Activated T-cell treated with anti-CD3 and anti-CD28 coated beads, Interleukin-2, amount 50 U/mL, for 4 hours (primary cell): ENCODE measurements around the gene LTB. TPM values are rescaled to one million over a fixed set of nuclear protein-coding genes. Genes with fewer than 3 reads are reported as not detected.
"Not testable (repeated sequence)": the region's sequence is repeated elsewhere in the genome, so short reads cannot be mapped to it uniquely, and the experiment has no call there.

Experiments
- ATAC-seq, 2 donors: fragments of 200-7000 bp; cut with Tn5 transposase; one replicate each; pipeline ENCODE4 v1.10.0; 2021
- DNase-seq: peaks from one replicate; pipeline ENCODE4 v3.0.0-alpha.2; 2020
- H3K27me3 Mint-ChIP-seq: one replicate; pipeline ENCODE4 v1.8.0; 2021; ENCODE audit warnings: low read depth, mixed read lengths
- H3K36me3 Mint-ChIP-seq: one replicate; pipeline ENCODE4 v1.8.0; 2022; ENCODE audit warnings: mixed read lengths; ENCODE audit not compliant: insufficient read depth
- H3K4me1 Mint-ChIP-seq: one replicate; pipeline ENCODE4 v1.8.0; 2021; ENCODE audit warnings: low read depth, mixed read lengths
- H3K4me3 Mint-ChIP-seq: one replicate; pipeline ENCODE4 v1.8.0; 2021; ENCODE audit warnings: mild to moderate bottlenecking, moderate library complexity, mixed read lengths
- H3K9me3 Mint-ChIP-seq: one replicate; pipeline ENCODE4 v1.8.0; 2021; ENCODE audit warnings: mixed read lengths
- total RNA-seq, 3 donors: library from RNA; stranded (reverse); gene quantifications; one replicate each; pipeline ENCODE4 v1.2.1, GENCODE V29; 2021

LTB gene
- total RNA-seq, 3 donors from 2014 or later = 161 to 210 (median 186) TPM

DNA sequence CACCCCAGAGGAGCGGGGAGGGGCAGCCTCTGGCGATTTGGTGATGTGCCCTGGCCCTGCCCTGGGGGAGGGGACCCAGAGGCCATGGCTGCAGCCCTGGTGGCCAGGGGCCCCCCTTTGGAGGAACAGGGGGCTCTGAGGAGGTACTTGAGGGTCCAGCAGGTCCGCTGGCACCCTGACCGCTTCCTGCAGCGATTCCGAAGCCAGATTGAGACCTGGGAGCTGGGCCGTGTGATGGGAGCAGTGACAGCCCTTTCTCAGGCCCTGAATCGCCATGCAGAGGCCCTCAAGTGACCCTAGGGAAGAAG, 24.0 kb downstream of the LTB start:
- peaks cover 28% of the 10 kb centered on the region for H3K36me3 Mint-ChIP-seq
- ATAC-seq = no peak

DNA sequence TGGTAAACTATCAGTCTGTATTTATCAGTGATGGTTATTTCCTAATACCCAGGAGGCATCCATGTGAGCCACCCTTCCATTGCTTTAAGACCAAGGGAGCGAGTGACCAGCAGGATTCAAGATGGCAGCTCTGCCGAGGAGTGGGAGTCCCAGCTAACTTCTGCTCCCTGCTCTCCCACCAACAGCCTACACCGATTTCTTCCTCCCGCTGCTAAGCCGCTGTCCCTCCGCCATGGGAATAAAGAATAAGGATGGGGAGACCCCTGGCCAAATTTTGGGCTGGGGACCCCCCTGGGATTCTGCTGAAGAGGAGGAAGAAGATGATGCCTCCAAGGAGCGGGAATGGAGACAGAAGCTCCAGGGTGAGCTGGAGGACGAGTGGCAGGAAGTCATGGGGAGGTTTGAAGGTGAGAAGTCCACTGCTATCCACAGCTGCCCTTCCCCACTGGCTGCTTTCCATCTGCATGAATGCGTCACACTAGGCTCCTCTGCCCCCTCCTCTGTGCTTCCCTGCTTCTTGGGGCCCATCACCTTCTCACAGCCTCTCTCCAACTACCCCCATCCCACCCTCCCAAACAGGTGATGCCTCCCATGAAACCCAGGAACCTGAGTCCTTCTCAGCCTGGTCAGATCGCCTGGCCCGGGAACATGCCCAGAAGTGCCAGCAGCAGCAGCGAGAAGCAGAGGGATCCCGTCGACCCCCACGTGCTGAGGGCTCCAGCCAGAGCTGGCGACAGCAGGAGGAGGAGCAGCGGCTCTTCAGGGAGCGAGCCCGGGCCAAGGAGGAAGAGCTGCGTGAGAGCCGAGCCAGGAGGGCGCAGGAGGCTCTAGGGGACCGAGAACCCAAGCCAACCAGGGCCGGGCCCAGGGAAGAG, 24.5 kb downstream of the LTB start:
- Mint-ChIP-seq H3K4me3 (peak overlapping the region; percentile 67), H3K4me1 (peaks cover 70% of the 10 kb centered on the region), H3K9me3 (no peaks in the 10 kb centered on the region), H3K36me3 (peaks cover 24% of the 10 kb centered on the region), H3K27me3 (no peaks in the 10 kb centered on the region)
- DNase-seq (no peak), ATAC-seq (no peak)

More for the DNA sequence above, 24.0 kb downstream of the LTB start:
- Mint-ChIP-seq H3K27me3 (no peaks in the 10 kb centered on the region), H3K4me1 (peaks cover 74% of the 10 kb centered on the region), H3K4me3 (peak overlapping the region; percentile 67), H3K9me3 (no peaks in the 10 kb centered on the region)
- DNase-seq = no peak

DNA sequence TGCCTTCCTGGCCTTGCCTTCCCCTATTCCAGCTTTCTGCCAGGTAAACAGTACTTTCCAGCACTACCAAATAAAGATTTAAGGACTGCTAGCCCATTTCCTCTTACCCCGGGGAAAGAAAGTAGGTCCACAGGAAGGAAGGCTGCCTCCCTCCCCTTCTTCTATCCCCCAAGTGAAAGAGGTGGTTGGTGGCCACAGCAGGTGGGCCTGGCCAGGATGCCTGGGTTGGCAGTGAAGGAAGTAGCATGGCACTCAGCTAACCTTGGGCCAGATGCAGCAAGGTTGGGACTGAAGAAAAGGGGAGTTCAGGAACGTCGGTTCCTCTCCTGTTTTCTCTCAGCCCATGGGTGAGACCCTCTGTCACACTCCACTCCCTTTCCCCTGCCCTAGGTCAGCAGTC, 25.9 kb downstream of the LTB start:
- Mint-ChIP-seq H3K36me3 (peaks cover 22% of the 10 kb centered on the region), H3K27me3 (no peaks in the 10 kb centered on the region), H3K9me3 (no peaks in the 10 kb centered on the region), H3K4me1 (peaks cover 63% of the 10 kb centered on the region), H3K4me3 (no peak overlapping the region)
- ATAC-seq (no peak), DNase-seq (no peak)

DNA sequence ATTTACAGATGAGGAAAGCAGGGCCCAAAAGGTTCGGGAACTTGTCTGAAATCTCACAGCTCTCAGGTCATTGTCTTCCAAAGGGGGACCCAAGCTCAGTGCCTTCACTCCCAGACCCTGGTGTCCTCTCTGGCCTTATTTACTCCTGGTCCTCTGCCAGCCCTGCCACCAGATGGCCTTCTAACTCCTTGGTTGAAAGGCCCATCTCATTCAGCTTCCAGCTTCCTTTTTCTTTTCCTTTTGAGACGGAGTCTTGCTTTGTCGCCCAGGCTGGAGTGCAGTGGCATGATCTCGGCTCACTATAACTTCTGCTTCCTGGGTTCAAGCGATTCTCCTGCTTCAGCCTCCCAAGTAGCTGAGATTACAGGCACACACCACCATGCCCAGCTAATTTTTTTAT, 30.9 kb downstream of the LTB start:
- ATAC-seq = peak in 1 of 2 donors; percentile 23

DNA sequence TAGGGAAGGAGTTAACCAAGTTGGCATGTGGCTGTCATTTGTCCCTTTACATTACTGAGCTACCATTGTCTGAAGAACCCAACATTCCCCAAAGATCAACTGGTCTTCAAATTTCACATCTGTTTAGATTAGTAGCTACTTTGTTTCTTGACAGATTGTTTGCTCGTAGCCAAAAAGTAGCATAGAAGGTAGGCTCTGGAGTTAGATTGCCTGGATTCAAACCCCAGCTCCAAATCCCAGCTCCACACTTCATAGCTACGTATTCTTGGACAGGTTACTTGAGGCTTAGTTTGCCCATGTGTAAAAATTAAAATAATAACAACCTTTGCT, 33.7 kb downstream of the LTB start:
- no peak for ATAC-seq
- Mint-ChIP-seq H3K4me3 (peak overlapping the region; percentile 91), H3K4me1 (peaks cover 33% of the 10 kb centered on the region), H3K27me3 (no peaks in the 10 kb centered on the region), H3K36me3 (peaks cover 2% of the 10 kb centered on the region), H3K9me3 (no peaks in the 10 kb centered on the region)
- DNase-seq = no peak

More for the DNA sequence above, 30.9 kb downstream of the LTB start:
- H3K4me1 Mint-ChIP-seq = peaks cover 41% of the 10 kb centered on the region
- H3K9me3 Mint-ChIP-seq, H3K36me3 Mint-ChIP-seq, H3K27me3 Mint-ChIP-seq: not testable (repeated sequence)
- H3K4me3 Mint-ChIP-seq = peak overlapping the region; percentile 53
- peak; percentile 58 for DNase-seq

DNA sequence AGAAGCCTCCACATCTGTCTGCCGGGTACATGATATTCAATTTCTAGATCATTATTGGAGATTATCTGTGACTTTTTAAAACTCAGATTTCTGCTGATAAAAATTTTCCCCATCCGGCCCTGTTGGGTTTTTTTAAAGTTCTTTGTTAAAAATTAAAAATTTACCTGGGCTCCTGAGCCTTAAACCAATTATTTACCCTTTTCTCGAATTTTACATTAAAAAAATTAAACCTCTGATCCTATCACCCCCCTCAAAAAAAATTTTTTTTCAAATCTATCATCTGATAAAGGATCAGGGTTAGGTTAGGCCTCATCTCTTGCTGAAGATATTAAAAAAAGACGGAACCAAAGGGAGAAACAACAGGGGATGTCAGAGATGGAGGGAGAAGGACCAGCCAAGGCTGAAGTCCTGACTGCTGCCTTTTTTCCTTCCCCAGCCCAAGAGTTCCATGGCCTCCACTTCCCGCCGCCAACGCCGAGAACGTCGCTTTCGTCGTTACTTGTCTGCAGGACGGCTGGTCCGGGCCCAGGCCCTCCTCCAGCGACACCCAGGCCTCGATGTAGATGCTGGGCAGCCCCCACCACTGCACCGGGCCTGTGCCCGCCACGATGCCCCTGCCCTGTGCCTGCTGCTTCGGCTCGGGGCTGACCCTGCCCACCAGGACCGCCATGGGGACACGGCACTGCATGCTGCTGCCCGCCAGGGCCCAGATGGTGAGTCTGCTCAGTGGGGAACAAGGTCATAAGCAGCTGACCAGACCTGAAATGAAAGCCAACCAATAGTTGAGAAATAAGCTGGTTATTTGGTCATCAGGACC, 34.3 kb downstream of the LTB start:
- peaks cover 2% of the 10 kb centered on the region for H3K36me3 Mint-ChIP-seq
- peaks cover 34% of the 10 kb centered on the region for H3K4me1 Mint-ChIP-seq
- H3K4me3 Mint-ChIP-seq = peak overlapping the region; percentile 91
- ATAC-seq (no peak), DNase-seq (no peak)
- H3K27me3 Mint-ChIP-seq = no peaks in the 10 kb centered on the region
- no peaks in the 10 kb centered on the region for H3K9me3 Mint-ChIP-seq

DNA sequence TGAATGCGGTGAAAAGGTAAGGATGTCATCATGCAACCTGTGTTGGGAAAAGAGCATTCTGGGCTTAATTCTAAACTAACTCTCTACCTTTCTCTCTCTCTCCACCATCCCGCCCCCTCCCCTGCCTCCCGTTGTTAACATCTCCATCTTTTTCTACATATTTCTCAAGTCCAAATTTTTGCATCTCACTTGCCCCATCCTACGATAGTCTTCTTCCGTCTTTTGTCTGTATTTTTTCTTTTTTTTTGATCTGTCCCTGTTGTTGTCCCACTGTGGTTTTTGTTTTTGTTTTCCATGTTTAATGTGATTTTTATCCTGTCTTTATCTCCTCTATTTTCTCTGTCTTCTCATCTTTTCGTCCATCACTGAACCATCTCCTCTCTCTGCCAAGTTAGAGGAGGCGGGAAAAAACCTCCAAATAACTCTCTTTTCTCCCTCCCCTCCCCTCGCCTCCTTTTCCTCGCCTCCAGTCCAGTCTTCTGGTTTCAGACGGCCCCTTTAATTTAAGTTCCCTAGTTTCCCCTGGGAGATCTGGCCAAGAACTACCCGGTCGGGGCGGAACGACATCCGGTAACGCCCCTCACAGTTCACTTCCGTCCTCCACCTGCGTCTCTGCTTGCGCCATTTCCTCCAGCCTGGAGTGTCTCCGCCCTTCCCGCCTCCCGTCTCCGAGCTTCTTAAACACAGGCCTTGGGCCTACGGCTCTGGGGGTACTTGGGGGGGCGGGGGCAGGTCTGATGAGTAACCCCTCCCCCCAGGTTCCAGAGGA, 35.1 kb downstream of the LTB start, which contains the start of gene NFKBIL1:
TSS of gene NFKBIL1 (plus strand) at position 651 of the 769 bp plus-strand sequence. CDS start at position 738, 87 bp downstream.
- Mint-ChIP-seq H3K9me3 (no peaks in the 10 kb centered on the region), H3K4me3 (peak within 1 kb of the TSS; percentile 91), H3K27me3 (no peaks in the 10 kb centered on the region), H3K36me3 (peaks cover 2% of the 10 kb centered on the region), H3K4me1 (peaks cover 37% of the 10 kb centered on the region)
- peak; percentile 85 for DNase-seq
- ATAC-seq = peak; percentile 88 to 89

DNA sequence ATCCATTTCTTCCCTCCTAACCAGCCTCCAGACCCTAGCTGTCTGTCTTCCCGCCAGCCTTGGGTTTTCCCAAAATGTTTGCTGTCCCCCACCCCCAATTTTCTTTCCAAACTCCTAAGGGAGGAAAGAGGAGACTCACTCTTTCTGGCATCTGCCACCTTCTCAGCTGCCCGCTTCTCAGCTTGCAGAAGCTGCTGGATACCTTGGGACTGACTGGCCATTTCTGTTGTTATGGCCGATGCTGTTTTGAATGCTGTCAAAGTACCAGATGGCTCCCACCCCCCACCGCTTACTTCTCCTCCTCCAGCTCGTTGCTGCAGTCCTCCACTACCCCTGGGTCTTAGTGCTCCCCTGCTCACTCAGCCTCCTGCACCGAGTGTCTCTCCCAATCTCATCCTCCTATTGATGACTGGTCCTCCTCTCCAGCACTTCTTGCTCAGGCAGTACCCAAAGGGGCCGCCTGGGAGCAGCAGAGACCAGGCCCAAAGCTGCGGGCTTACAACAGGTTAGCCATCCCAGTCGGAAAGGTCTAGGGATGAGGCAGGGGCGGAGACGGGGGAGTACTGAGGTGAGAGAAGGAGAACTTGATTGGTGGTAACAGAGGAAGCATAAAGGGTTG, 35.8 kb downstream of the LTB start, which contains the start of gene ATP6V1G2:
TSS of gene ATP6V1G2 (minus strand) at position 270 of the 619 bp plus-strand sequence. CDS start at position 221, 49 bp downstream.
- Mint-ChIP-seq H3K36me3 (peaks cover 1% of the 10 kb centered on the region), H3K27me3 (no peaks in the 10 kb centered on the region), H3K4me3 (peak within 1 kb of the TSS; percentile 91), H3K4me1 (peaks cover 36% of the 10 kb centered on the region), H3K9me3 (no peaks in the 10 kb centered on the region)
- ATAC-seq = peak; percentile 60 to 61
- DNase-seq = peak; percentile 78

DNA sequence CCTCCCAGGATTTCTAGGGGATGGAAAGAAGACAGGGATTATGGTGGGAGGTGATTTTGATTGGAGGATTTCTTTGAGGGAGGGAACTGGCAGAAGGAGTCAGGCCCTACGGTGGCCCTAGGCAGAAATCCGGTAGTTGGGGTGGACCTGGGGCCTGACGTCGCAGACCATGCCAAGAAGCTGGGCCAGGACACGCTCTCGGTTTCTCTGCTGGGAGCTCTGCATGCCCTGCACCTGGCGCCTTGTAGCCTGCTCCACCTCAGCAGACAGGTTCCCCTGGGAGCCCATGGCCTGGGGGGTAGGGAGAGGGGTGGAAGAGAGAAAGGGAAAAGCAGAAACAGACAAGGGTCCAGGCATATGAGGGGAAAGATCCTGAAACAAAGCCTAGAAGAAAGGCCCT, 36.9 kb downstream of the LTB start:
- no peaks in the 10 kb centered on the region for H3K9me3 Mint-ChIP-seq
- no peak for ATAC-seq
- H3K27me3 Mint-ChIP-seq = no peaks in the 10 kb centered on the region
- DNase-seq = no peak
- no peak overlapping the region for H3K4me3 Mint-ChIP-seq
- H3K36me3 Mint-ChIP-seq = peaks cover 10% of the 10 kb centered on the region
- H3K4me1 Mint-ChIP-seq = peaks cover 38% of the 10 kb centered on the region

DNA sequence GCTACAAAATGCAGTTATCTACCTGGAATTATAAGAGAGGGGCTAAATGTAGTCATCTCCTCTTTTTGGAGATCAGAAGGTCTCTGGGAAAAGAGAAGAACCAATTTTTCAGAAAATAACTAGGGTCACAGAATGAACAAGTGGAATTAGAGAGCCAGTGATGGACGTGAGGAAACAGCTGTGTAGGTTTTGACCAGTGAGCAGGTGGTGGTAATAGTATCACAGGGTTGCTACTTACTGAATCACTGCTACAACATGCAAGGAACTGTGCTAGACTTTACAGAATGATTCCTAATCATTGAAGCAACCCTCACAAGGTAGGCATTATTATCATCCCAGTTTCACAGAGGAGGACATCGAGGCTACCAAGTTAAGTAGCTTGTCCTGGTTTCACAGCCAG, 37.5 kb downstream of the LTB start:
- H3K4me1 Mint-ChIP-seq = peaks cover 44% of the 10 kb centered on the region
- H3K27me3 Mint-ChIP-seq = no peaks in the 10 kb centered on the region

DNA sequence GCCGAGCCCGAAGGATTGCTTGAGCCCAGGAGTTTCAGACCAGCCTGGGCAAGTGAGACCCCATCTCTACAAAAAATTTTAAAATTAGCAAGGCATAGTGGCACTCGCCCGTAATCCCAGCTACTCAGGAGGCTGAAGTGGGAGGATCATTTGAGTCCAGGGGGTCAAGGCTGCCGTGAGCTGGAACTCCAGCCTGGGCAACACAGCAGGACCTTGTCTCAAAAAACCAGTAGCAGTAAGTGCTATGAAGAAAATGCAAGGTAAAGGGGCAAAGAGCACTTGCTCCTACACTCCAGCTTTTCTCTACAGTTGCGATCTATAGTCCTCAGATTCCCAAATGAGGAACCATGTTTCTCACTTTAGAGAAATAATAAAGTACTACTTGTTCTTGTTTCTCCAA, 38.6 kb downstream of the LTB start:
- peaks cover 52% of the 10 kb centered on the region for H3K4me1 Mint-ChIP-seq
- H3K9me3 Mint-ChIP-seq = no peaks in the 10 kb centered on the region

More for the DNA sequence above, 37.5 kb downstream of the LTB start:
- H3K9me3 Mint-ChIP-seq = no peaks in the 10 kb centered on the region
- DNase-seq (no peak), ATAC-seq (no peak)
- H3K36me3 Mint-ChIP-seq = peaks cover 16% of the 10 kb centered on the region
- no peak overlapping the region for H3K4me3 Mint-ChIP-seq

DNA sequence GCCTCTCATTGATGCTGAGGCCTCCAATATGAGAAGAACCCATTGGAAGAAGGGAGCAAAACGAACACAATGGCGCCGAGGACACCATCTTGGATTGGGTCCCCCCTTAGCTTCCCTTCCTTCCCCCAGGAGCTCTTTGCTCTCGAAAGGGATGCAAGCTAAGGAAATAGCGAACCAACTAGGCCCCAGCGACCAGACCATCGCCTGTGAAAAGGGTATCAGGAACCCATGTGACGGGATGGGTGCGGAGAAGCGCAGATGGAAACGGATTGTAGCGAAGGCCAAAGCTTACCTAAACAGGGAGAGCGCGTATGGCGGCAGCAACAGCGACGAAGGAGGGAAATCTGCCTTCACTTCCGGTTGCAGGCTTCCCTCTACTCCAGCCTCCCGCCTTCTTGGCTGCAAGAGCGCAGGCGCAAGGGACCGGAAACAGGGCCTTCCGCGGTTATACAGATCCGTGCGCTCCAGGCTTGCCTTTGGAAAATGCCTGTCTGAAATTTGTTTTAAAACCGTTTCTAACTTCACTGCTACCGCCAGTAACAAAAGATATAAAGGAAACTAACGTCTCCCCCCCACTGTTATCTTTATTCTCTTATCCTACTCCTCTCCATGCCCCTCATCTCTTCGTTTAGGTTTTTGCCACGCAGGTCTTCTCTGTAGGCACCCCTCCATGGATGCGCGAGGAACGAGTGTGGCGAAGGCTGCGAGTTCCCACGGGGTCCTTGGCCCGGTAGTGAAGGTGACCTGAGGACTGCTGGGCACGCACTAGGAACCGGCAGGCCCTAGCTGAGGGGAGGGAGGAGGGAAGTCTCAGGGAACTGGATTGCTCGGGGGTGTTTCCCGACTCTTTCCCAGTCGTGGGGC, 40.3 kb downstream of the LTB start, which contains the start of gene DDX39B:
TSS of gene DDX39B (minus strand) at position 346 of the 864 bp plus-strand sequence. CDS start 1,471 bp downstream, outside the sequence.
- Mint-ChIP-seq H3K4me1 (peaks cover 47% of the 10 kb centered on the region), H3K4me3 (peak within 1 kb of the TSS; percentile 96), H3K27me3 (no peaks in the 10 kb centered on the region), H3K36me3 (peaks cover 36% of the 10 kb centered on the region), H3K9me3 (no peaks in the 10 kb centered on the region)
- DNase-seq = peak; percentile 89
- ATAC-seq = peak; percentile 82 to 84

More for the DNA sequence above, 38.6 kb downstream of the LTB start:
- peak overlapping the region; percentile 96 for H3K4me3 Mint-ChIP-seq
- H3K27me3 Mint-ChIP-seq = no peaks in the 10 kb centered on the region
- peaks cover 27% of the 10 kb centered on the region for H3K36me3 Mint-ChIP-seq
- DNase-seq = no peak
- no peak for ATAC-seq
